ENCODE results near the gene TACSTD2. TPM values are rescaled to one million over a fixed set of nuclear protein-coding genes. Genes with fewer than 3 reads are reported as not detected.
"Not testable (repeated sequence)": the region's sequence is repeated elsewhere in the genome, so short reads cannot be mapped to it uniquely, and the experiment has no call there.

Gene TACSTD2
- total RNA-seq, 2 donors from 2014 or later, result 0.46 to 0.51 TPM

GRCh38 chr1:58607391-58607790 is 30.3 kb upstream of the TACSTD2 start:
- H3K9me3 ChIP-seq (ENCODE audit: control insufficient read depth, low read length), result peaks cover 48% of the 10 kb centered on the region
- Mint-ChIP-seq H3K36me3 (ENCODE audit: low read depth) (no peaks in the 10 kb centered on the region), H3K9me3 (peaks cover 38% of the 10 kb centered on the region)

DNA sequence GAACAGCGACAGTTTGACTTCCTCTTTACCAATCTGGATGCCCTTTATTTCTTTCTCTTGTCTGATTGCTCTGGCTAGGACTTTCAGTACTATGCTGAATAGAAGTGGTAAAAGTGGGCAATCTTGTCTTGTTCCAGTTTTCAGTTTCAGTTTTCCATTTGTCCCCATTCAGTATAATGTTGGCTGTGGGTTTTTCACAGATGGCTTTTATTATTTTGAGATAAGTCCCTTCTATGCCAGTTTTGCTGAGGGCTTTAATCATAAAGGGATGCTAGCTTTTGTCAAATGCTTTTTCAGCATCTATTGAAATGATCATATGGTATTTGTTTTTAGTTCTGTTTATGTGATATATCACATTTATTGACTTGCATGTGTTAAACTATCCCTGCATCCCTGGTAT is 24.9 kb upstream of the TACSTD2 start:
- H3K36me3 ChIP-seq (ENCODE audit: control insufficient read depth, insufficient read depth, low read length); DNase-seq; H3K4me3 Mint-ChIP-seq; H3K27ac Mint-ChIP-seq; H3K4me3 ChIP-seq (ENCODE audit: low read length); H3K9ac ChIP-seq (ENCODE audit: extremely low read depth, low read length, poor library complexity, severe bottlenecking); H3K4me1 Mint-ChIP-seq; H3K4me1 ChIP-seq (ENCODE audit: control insufficient read depth, insufficient read depth, low read length); H3K36me3 Mint-ChIP-seq (ENCODE audit: low read depth); H3K27ac ChIP-seq (ENCODE audit: low read depth, low read length): not testable (repeated sequence)
- H3K27me3 Mint-ChIP-seq (ENCODE audit: insufficient read depth), result peaks cover 26% of the 10 kb centered on the region
- Histone ChIP-seq H3K9me3 (ENCODE audit: control insufficient read depth, low read length) (peaks cover 50% of the 10 kb centered on the region), H3K27me3 (ENCODE audit: control insufficient read depth, insufficient read depth, low read length, poor library complexity, severe bottlenecking) (peaks cover 17% of the 10 kb centered on the region)
- peaks cover 45% of the 10 kb centered on the region for H3K9me3 Mint-ChIP-seq
- WGBS, 2 experiments (ENCODE audit: insufficient coverage in 1 of 2, insufficient read length in 1 of 2), result 84% methylated on average over 1 of the region's 1 CpG; no CpG with 5 or more reads in 1 of the 2 experiments

More at GRCh38 chr1:58607391-58607790, 30.3 kb upstream of the TACSTD2 start:
- no peak overlapping the region for H3K4me3 Mint-ChIP-seq
- Histone ChIP-seq H3K9ac (ENCODE audit: extremely low read depth, low read length, poor library complexity, severe bottlenecking) (no peak overlapping the region), H3K4me1 (ENCODE audit: control insufficient read depth, insufficient read depth, low read length) (peaks cover 2% of the 10 kb centered on the region), H3K36me3 (ENCODE audit: control insufficient read depth, insufficient read depth, low read length) (no peaks in the 10 kb centered on the region), H3K4me3 (ENCODE audit: low read length) (no peak overlapping the region), H3K27ac (ENCODE audit: low read depth, low read length) (no peak overlapping the region), H3K27me3 (ENCODE audit: control insufficient read depth, insufficient read depth, low read length, poor library complexity, severe bottlenecking) (peaks cover 11% of the 10 kb centered on the region)
- peaks cover 6% of the 10 kb centered on the region for H3K27me3 Mint-ChIP-seq (ENCODE audit: insufficient read depth)
- no peak overlapping the region for H3K27ac Mint-ChIP-seq
- DNase-seq, result no peak
- 95% methylated on average over 3 of the region's 3 CpGs; no CpG with 5 or more reads in 1 of the 2 experiments for WGBS, 2 experiments (ENCODE audit: insufficient coverage in 1 of 2, insufficient read length in 1 of 2)
- H3K4me1 Mint-ChIP-seq, result peaks cover 16% of the 10 kb centered on the region
- TF ChIP-seq, protein P1, sequence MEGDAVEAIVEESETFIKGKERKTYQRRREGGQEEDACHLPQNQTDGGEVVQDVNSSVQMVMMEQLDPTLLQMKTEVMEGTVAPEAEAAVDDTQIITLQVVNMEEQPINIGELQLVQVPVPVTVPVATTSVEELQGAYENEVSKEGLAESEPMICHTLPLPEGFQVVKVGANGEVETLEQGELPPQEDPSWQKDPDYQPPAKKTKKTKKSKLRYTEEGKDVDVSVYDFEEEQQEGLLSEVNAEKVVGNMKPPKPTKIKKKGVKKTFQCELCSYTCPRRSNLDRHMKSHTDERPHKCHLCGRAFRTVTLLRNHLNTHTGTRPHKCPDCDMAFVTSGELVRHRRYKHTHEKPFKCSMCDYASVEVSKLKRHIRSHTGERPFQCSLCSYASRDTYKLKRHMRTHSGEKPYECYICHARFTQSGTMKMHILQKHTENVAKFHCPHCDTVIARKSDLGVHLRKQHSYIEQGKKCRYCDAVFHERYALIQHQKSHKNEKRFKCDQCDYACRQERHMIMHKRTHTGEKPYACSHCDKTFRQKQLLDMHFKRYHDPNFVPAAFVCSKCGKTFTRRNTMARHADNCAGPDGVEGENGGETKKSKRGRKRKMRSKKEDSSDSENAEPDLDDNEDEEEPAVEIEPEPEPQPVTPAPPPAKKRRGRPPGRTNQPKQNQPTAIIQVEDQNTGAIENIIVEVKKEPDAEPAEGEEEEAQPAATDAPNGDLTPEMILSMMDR (conservative IDR thresholded peaks at IDR 0.05), result no peak

DNA sequence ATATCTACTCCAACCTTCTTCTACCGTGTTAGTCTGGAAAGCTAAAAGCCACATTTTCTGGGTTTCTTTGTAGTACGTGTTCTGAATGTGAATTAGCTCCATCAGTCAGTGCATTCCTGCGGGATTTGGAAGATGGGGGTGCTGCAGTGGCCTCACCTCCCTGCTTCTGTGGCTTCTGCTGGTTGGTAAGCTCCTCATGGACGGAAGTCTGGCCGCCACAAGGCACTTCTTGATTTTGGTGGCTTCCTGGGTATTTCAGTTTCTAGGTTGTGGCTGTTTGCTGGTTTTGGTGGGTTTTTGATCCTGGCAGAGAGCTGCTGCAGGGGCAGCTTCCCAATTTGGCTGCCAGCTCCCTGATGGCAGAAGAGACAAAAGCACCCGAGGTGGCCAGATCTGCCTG is 20.9 kb upstream of the TACSTD2 start:
- Histone ChIP-seq H3K4me1 (ENCODE audit: control insufficient read depth, insufficient read depth, low read length) (no peaks in the 10 kb centered on the region), H3K9ac (ENCODE audit: extremely low read depth, low read length, poor library complexity, severe bottlenecking) (no peak overlapping the region), H3K27ac (ENCODE audit: low read depth, low read length) (no peak overlapping the region), H3K4me3 (ENCODE audit: low read length) (no peak overlapping the region), H3K36me3 (ENCODE audit: control insufficient read depth, insufficient read depth, low read length) (no peaks in the 10 kb centered on the region), H3K27me3 (ENCODE audit: control insufficient read depth, insufficient read depth, low read length, poor library complexity, severe bottlenecking) (peaks cover 11% of the 10 kb centered on the region), H3K9me3 (ENCODE audit: control insufficient read depth, low read length) (peaks cover 18% of the 10 kb centered on the region)
- Mint-ChIP-seq H3K9me3 (peaks cover 24% of the 10 kb centered on the region), H3K4me3 (no peak overlapping the region), H3K27ac (no peak overlapping the region), H3K27me3 (ENCODE audit: insufficient read depth) (peaks cover 40% of the 10 kb centered on the region), H3K36me3 (ENCODE audit: low read depth) (no peaks in the 10 kb centered on the region), H3K4me1 (no peaks in the 10 kb centered on the region)
- DNase-seq, result no peak
- WGBS, 2 experiments (ENCODE audit: insufficient coverage in 1 of 2, insufficient read length in 1 of 2), result 67 to 91% methylated on average over 1 to 6 of the region's 6 CpGs
- TF ChIP-seq, protein P1 (conservative IDR thresholded peaks at IDR 0.05), result no peak

GRCh38 chr1:58597076-58597475 is 20.0 kb upstream of the TACSTD2 start:
- H3K9me3 Mint-ChIP-seq, result peaks cover 21% of the 10 kb centered on the region
- DNase-seq, result no peak
- 83 to 96% methylated on average over 9 of the region's 9 CpGs for WGBS, 2 experiments (ENCODE audit: insufficient coverage in 1 of 2, insufficient read length in 1 of 2)
- Histone ChIP-seq H3K9ac (ENCODE audit: extremely low read depth, low read length, poor library complexity, severe bottlenecking) (no peak overlapping the region), H3K9me3 (ENCODE audit: control insufficient read depth, low read length) (peaks cover 9% of the 10 kb centered on the region), H3K4me3 (ENCODE audit: low read length) (no peak overlapping the region), H3K27me3 (ENCODE audit: control insufficient read depth, insufficient read depth, low read length, poor library complexity, severe bottlenecking) (peaks cover 17% of the 10 kb centered on the region), H3K36me3 (ENCODE audit: control insufficient read depth, insufficient read depth, low read length) (no peaks in the 10 kb centered on the region), H3K4me1 (ENCODE audit: control insufficient read depth, insufficient read depth, low read length) (no peaks in the 10 kb centered on the region), H3K27ac (ENCODE audit: low read depth, low read length) (no peak overlapping the region)
- H3K4me1 Mint-ChIP-seq, result no peaks in the 10 kb centered on the region
- no peaks in the 10 kb centered on the region for H3K36me3 Mint-ChIP-seq (ENCODE audit: low read depth)
- H3K27ac Mint-ChIP-seq, result no peak overlapping the region
- H3K27me3 Mint-ChIP-seq (ENCODE audit: insufficient read depth), result peaks cover 42% of the 10 kb centered on the region
- H3K4me3 Mint-ChIP-seq, result no peak overlapping the region
- TF ChIP-seq, protein P1 (conservative IDR thresholded peaks at IDR 0.05), result no peak

All from endodermal cell (in vitro differentiated cells).